Activated naive CD8-positive, alpha-beta T cell treated with anti-CD3 and anti-CD28 coated beads for 36 hours (primary cell): ENCODE measurements around the gene GCLC. TPM values are rescaled to one million over a fixed set of nuclear protein-coding genes. Genes with fewer than 3 reads are reported as not detected.

Source experiments
- DNase-seq: peaks from one replicate; pipeline ENCODE4 v3.0.0; 2021
- H3K27ac Mint-ChIP-seq: one replicate; pipeline ENCODE4 v1.8.0; 2022; ENCODE audit warnings: mild to moderate bottlenecking, moderate library complexity, mixed read lengths
- H3K27me3 Mint-ChIP-seq: one replicate; pipeline ENCODE4 v1.8.0; 2022; ENCODE audit warnings: mild to moderate bottlenecking, mixed read lengths
- H3K36me3 Mint-ChIP-seq: one replicate; pipeline ENCODE4 v1.8.0; 2021; ENCODE audit warnings: mild to moderate bottlenecking, mixed read lengths
- H3K4me1 Mint-ChIP-seq: one replicate; pipeline ENCODE4 v1.8.0; 2021; ENCODE audit warnings: mixed read lengths
- H3K4me3 Mint-ChIP-seq: one replicate; pipeline ENCODE4 v1.8.0; 2022; ENCODE audit warnings: mild to moderate bottlenecking, moderate library complexity, mixed read lengths
- H3K9me3 Mint-ChIP-seq: one replicate; pipeline ENCODE4 v1.8.0; 2022; ENCODE audit warnings: mixed read lengths
- total RNA-seq, 2 experiments: library from RNA; stranded (reverse); gene quantifications; one replicate each; pipeline ENCODE4 v1.2.3, GENCODE V29; 2021

GCLC gene
- 10 to 100 TPM; 25.3 to 29.6 TPM for total RNA-seq

DNA sequence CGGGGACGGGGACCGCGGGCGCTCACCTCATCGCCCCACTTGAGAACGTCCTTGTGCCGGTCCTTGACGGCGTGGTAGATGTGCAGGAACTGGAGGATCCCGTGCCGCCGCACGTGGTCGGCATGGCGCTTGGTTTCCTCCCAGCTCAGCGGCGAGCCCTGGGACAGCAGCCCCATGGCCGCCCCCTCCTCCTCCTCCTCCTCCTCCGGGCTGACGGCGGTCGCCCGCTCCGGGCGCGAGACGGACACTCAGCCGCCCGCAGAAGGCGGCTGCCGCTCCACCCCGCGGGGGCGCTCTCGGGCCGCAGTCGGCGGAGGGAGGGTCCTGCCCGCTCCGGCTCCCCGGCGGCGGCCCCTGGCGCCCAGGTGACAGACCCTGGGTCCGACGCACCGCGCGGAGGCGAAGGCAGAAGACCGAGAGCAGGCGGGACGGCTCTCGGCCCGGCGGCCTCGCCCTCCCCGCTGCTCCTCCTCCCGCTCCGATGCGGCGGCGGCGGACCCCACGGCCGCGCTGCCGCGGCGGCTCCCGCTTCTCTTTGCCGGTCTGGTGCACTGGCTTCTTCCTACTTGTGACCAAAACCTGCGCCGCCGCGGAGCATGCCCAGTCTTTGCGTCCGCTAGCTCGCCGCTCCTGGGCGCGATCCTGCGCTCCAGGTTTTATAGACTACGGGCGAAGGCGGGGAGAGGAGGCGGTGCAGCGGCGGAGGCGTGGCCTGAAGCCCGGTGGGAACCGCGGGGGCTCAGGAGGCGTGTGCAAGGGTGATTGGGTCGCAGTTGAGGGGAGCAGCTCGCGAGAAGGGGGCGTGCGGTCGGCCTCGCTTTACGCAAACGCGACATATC lies at the start of gene GCLC:
GCLC (minus strand) TSS at position 632 of the 839 bp plus-strand sequence; CDS start at position 176, 456 bp downstream.
- peaks cover 18% of the 10 kb centered on the region for H3K36me3 Mint-ChIP-seq
- H3K4me3 Mint-ChIP-seq = peak within 1 kb of the TSS; percentile 97
- peaks cover 3% of the 10 kb centered on the region for H3K27me3 Mint-ChIP-seq
- H3K4me1 Mint-ChIP-seq = peaks cover 49% of the 10 kb centered on the region
- peak; percentile 92 for DNase-seq
- peak within 1 kb of the TSS; percentile 90 for H3K27ac Mint-ChIP-seq
- no peaks in the 10 kb centered on the region for H3K9me3 Mint-ChIP-seq

DNA sequence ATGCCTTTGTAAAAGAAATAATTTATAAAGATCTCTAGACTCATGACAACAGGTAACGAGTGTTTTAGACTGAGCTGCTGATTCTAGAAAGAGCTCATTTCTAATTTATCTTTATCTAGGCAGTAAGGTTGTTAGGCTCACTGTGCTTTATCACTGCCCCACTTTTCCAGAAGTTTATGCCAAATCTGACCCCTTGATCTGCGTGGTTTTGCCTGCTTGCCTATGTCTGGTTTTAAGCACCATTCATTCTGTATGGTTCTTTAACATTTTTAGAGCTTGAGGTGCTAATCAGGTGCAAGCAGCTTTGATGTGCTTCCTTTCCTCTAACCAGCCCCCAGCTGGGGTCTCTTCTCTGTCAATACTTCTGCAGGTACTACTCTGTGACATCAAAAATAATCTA lies 49.7 kb upstream of the GCLC start:
- Mint-ChIP-seq H3K9me3 (peaks cover 2% of the 10 kb centered on the region), H3K36me3 (peaks cover 1% of the 10 kb centered on the region), H3K27me3 (peaks cover 5% of the 10 kb centered on the region), H3K4me3 (no peak overlapping the region), H3K4me1 (no peaks in the 10 kb centered on the region), H3K27ac (no peak overlapping the region)
- DNase-seq = no peak

DNA sequence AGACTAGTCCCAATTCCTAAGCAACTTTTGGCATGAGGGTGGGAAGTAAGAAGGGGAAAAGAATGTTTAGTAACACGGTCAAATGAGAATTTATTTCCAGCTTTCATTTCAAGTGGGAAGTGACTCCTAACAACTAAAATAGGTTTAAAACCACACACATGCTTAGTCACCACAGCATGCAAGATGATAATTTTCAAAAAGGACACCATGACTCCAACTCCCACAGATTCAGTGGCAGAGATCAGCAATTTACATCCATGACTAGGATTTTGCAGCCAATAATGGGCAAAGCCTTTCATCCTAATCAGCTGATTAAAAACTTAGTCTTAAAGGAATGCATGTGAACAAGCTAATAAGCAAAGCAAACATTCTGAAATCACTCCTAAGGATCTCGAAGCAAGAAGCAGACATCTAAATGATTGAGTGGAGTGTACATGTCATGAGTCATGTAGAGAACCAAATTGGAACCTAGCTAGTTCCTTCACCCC lies 48.1 kb upstream of the GCLC start:
- Mint-ChIP-seq H3K27ac (no peak overlapping the region), H3K4me1 (no peaks in the 10 kb centered on the region), H3K36me3 (peaks cover 1% of the 10 kb centered on the region), H3K4me3 (no peak overlapping the region), H3K9me3 (peaks cover 2% of the 10 kb centered on the region), H3K27me3 (peaks cover 5% of the 10 kb centered on the region)
- DNase-seq = no peak

DNA sequence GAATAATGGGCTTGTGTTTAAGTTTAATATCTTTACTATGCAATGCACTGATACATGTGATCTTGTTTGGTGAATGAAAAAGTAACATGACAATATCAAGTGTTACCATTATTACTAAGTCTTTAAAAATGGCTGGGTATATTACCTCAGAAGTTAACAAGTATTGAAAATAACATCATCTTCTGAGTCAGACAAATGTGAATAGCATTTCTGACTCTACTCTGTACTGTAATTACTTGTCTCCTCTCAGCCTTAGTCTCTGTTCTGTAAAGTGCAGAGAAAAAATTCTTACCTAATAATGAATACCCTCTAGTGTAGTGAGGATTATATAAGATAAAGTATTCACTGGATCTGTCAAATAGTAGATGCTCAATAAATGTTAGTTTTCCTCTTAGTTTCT lies 47.0 kb upstream of the GCLC start:
- no peaks in the 10 kb centered on the region for H3K36me3 Mint-ChIP-seq
- no peaks in the 10 kb centered on the region for H3K9me3 Mint-ChIP-seq
- H3K27ac Mint-ChIP-seq = no peak overlapping the region
- H3K4me1 Mint-ChIP-seq = peaks cover 4% of the 10 kb centered on the region
- DNase-seq = no peak
- no peak overlapping the region for H3K4me3 Mint-ChIP-seq
- H3K27me3 Mint-ChIP-seq = peaks cover 5% of the 10 kb centered on the region

DNA sequence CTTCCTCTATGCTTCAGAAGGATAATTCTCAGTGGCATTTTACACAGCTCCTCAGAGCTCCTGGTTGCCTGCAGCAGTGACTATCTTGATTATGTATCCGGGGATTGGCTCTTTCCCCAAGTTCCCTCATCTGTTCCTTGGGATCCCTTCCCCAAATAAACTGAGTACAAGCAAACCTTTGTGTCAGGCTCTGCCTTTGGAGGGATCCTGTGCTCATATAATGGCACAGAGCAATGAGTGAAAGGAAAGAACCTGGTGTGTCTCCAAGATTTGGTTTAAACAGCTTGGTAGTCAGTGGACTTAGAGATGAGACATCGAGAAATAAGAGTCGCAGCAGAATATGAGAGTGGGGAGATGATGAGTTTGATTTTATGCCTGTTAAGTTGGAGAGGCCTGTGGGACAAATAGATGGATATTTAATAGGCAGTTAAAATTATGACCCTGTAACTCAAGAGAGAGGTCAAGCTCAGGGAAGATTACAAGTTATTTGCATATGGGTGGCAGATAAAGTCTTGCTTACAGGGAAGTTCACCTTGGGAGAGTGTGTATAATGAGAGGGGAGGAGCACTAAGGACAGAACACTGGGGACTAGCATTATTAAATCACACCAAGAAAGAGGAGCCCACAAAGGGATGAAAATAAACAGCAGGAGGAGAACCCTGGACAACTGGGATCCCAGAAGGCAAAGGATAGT lies 44.1 kb upstream of the GCLC start:
- Mint-ChIP-seq H3K27me3 (peaks cover 5% of the 10 kb centered on the region), H3K4me1 (peaks cover 8% of the 10 kb centered on the region), H3K27ac (no peak overlapping the region), H3K4me3 (no peak overlapping the region), H3K9me3 (no peaks in the 10 kb centered on the region), H3K36me3 (no peaks in the 10 kb centered on the region)
- DNase-seq = no peak

DNA sequence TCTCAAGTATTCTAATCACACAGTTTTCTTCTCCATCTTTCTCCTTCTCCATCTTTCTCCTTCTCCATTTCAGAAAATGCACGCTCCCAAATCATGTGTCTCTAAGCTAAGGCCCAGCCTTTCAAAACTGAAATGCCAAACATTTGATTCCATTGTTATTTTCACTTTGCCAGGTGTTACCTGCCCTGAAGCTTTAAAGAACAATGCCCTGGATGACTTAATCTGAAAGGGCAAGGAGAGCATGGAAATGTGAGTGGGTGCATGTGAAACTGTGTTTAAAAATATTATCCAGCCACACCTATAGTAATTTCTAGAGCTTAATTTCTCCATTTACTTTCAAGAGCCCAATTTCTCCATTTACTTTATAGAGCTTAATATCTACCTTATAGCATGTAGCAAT lies 42.4 kb upstream of the GCLC start:
- no peak overlapping the region for H3K27ac Mint-ChIP-seq
- H3K4me1 Mint-ChIP-seq = peaks cover 8% of the 10 kb centered on the region

DNA sequence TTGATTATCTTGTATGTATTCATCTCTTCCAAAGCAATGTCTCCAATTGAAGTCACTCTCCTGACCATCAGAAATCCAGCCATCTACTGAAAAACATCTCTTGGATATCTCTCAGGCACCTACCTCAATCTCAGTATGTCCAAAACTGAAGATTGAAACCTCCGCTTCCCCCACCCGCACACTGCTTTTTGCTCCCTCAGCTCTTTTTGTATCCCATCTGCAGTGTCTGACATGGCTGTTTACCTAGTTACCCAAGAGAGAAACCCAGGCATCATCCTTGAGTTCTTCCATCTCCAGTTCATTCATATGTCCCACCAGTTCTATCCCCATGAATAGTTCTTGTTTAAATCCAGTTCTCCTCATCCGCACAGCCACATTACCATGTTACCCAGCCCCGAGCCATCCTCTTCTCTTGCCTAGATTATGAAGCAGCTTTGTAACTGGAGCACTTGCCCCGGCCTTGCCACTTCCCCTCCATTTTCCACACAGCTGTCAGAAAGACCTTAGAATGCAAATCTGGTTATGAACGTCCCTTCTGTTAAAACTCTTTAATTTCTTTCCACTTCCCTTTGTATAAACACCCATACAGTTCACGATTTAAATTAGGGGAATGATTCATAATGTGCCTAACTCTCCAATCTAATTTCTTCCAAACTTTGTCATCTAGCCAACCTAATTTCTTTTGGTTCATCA lies 40.5 kb upstream of the GCLC start:
- no peak overlapping the region for H3K4me3 Mint-ChIP-seq
- DNase-seq = no peak
- H3K27me3 Mint-ChIP-seq = no peaks in the 10 kb centered on the region
- H3K36me3 Mint-ChIP-seq = no peaks in the 10 kb centered on the region
- H3K4me1 Mint-ChIP-seq = peaks cover 8% of the 10 kb centered on the region
- H3K27ac Mint-ChIP-seq = no peak overlapping the region
- no peaks in the 10 kb centered on the region for H3K9me3 Mint-ChIP-seq

More for the DNA sequence above, 42.4 kb upstream of the GCLC start:
- DNase-seq = no peak
- H3K36me3 Mint-ChIP-seq = no peaks in the 10 kb centered on the region
- H3K27me3 Mint-ChIP-seq = peaks cover 5% of the 10 kb centered on the region
- H3K9me3 Mint-ChIP-seq = no peaks in the 10 kb centered on the region
- no peak overlapping the region for H3K4me3 Mint-ChIP-seq

DNA sequence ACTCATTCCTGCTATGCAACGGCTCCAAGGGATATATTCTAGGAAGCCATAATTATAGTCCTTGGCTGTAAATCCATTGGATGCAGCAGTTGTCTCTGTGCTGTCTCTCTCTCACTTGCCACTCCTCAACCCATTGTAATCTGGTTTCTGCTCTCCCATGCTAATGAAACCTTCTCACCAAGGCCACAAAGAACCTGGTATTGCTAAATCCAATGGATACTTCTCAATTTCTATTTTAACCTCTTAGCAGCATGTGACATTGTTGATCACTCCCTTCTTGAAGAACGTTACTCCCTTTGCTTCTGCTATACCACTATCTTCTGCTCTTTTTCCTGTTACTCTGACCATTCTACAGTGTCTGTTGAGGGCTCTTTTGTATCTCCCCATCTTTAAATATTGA lies 39.8 kb upstream of the GCLC start:
- no peak for DNase-seq
- H3K27ac Mint-ChIP-seq = no peak overlapping the region
- H3K4me3 Mint-ChIP-seq = no peak overlapping the region
- no peaks in the 10 kb centered on the region for H3K36me3 Mint-ChIP-seq
- no peaks in the 10 kb centered on the region for H3K27me3 Mint-ChIP-seq
- H3K9me3 Mint-ChIP-seq = no peaks in the 10 kb centered on the region
- peaks cover 8% of the 10 kb centered on the region for H3K4me1 Mint-ChIP-seq

DNA sequence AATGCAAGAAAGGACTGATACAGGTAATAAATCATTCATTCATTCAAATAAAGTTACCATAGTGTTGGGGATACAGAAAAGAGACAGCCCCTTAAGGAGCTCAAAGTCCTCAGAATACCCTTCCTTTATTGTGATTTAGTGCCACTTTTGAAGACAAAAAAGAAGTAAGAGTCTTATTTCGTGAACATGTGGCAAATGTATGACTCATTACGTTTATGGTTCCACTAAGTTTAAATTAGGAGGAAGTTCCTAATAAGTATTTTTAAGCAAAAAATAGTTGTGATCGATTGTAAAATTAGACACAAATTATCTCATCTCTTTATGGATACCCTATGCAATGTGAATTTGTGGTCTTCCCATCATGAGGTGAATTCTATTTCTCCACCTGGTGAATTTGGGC lies 38.5 kb upstream of the GCLC start:
- H3K9me3 Mint-ChIP-seq = no peaks in the 10 kb centered on the region
- H3K4me3 Mint-ChIP-seq = no peak overlapping the region
- peaks cover 8% of the 10 kb centered on the region for H3K4me1 Mint-ChIP-seq
- no peak overlapping the region for H3K27ac Mint-ChIP-seq
- DNase-seq = no peak
- no peaks in the 10 kb centered on the region for H3K36me3 Mint-ChIP-seq
- H3K27me3 Mint-ChIP-seq = no peaks in the 10 kb centered on the region

DNA sequence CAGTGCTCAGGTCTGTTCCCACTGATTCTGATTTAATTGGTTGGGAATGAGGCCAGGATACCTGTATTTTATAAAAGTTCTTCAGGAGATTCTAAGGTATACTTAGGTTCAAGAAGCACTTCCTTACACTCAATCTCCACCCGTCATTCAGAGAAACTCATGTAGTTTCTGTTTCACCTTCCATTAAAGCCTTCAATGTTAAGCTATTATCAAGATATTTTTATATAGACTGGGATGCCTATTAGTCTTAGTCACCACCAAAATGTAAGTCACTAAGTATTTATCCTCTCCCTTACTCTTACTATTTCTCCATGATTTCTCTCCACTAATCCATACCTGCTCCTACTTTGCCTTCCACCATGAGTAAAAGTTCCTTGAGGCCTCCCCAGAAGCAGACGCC lies 38.1 kb upstream of the GCLC start:
- H3K4me1 Mint-ChIP-seq = peaks cover 8% of the 10 kb centered on the region
- no peak for DNase-seq
- no peak overlapping the region for H3K4me3 Mint-ChIP-seq
- H3K9me3 Mint-ChIP-seq = no peaks in the 10 kb centered on the region
- no peak overlapping the region for H3K27ac Mint-ChIP-seq
- H3K27me3 Mint-ChIP-seq = no peaks in the 10 kb centered on the region
- no peaks in the 10 kb centered on the region for H3K36me3 Mint-ChIP-seq

DNA sequence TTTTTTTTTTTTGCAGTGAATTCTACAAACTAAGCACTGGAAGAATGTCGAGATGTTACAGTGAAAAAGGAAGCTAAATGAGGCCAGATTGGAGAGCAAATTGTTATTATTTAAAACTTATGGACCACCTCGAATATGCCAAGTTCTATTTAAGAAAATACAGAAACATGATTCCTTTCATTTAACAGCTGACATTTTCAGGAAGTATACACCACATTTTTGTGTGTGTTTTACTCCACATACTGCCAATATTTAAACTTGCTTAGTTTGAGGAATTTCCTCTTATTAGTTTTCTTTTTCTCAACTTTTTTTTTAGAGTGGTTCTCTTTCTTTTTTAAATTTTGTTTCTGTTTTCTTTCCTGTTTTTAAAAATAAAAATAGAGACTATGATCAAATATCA lies 37.0 kb upstream of the GCLC start:
- H3K4me3 Mint-ChIP-seq = no peak overlapping the region
- no peaks in the 10 kb centered on the region for H3K36me3 Mint-ChIP-seq
- H3K9me3 Mint-ChIP-seq = no peaks in the 10 kb centered on the region
- H3K4me1 Mint-ChIP-seq = peaks cover 4% of the 10 kb centered on the region
- H3K27me3 Mint-ChIP-seq = no peaks in the 10 kb centered on the region
- DNase-seq = no peak
- H3K27ac Mint-ChIP-seq = no peak overlapping the region

DNA sequence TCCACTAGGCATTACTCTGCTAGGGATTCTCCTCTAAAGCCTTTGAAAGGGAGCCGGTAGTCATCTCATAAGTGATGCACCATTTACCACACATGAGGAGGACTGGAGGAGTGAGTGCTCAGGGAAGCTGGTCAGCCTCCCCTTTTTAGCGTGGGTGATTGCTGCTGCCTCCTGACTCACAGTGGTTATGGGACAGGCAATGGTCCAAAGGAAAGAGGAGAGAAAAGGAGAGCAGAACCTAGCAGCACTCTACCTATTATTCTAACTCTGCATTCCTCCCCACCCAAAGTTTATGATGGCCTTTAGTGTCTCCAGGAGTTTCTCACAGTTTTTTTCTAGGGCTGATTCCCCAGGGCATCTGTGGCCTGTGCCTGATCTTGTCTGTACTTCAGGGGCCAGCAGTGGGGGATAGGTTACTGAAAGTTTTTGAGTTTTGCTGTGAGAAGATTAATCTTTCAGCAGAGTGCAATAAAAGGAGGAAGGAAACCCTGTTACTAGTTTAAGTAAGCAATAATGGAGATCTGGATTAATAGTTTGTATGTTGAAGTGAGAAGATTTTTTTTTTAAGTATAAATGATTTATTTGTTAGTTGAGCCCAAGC lies 36.4 kb upstream of the GCLC start:
- Mint-ChIP-seq H3K27ac (no peak overlapping the region), H3K36me3 (no peaks in the 10 kb centered on the region), H3K4me3 (no peak overlapping the region), H3K27me3 (no peaks in the 10 kb centered on the region), H3K9me3 (no peaks in the 10 kb centered on the region), H3K4me1 (peaks cover 4% of the 10 kb centered on the region)
- no peak for DNase-seq

DNA sequence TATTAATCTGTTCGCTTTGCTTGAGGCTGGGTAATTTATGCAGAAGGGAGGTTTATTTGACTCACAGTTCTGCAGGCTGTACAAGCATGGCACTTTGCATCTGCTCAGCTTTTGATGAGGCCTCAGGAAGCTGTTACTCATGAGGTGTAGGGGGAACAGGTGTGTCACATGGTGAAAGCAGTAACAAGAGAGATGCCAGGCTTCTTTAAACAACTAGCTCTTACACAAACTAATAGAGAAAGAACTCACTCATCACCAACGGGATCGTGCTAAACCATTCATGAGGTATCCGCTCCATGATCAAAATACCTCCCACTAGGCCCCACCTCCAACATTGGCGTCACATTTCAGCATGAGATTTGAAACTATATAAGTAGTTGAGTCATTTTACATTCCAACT lies 34.4 kb upstream of the GCLC start:
- no peak for DNase-seq
- Mint-ChIP-seq H3K27ac (no peak overlapping the region), H3K27me3 (no peaks in the 10 kb centered on the region), H3K9me3 (no peaks in the 10 kb centered on the region), H3K4me3 (no peak overlapping the region), H3K4me1 (no peaks in the 10 kb centered on the region), H3K36me3 (no peaks in the 10 kb centered on the region)

DNA sequence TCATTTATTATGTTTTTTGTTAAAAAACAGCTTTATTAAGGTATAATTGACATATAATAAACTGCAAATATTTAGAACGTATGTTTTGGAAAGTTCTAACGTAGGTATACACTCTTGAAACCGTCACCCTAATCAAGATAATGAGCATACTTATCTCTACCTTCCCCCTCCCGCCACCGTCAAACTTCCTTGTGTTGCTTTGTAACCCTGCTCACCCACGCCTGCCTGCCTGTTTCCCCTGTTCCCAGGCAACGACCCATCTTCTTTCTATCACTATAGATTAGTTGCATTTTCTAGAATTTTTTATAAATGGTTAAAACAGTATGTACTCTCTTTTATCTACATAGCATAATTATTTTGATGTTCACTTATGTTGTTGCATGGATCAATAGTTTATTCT lies 33.5 kb upstream of the GCLC start:
- H3K27me3 Mint-ChIP-seq = peaks cover under 1% of the 10 kb centered on the region
- no peak overlapping the region for H3K27ac Mint-ChIP-seq
- no peak for DNase-seq
- no peaks in the 10 kb centered on the region for H3K4me1 Mint-ChIP-seq
- no peaks in the 10 kb centered on the region for H3K36me3 Mint-ChIP-seq
- no peaks in the 10 kb centered on the region for H3K9me3 Mint-ChIP-seq
- no peak overlapping the region for H3K4me3 Mint-ChIP-seq

DNA sequence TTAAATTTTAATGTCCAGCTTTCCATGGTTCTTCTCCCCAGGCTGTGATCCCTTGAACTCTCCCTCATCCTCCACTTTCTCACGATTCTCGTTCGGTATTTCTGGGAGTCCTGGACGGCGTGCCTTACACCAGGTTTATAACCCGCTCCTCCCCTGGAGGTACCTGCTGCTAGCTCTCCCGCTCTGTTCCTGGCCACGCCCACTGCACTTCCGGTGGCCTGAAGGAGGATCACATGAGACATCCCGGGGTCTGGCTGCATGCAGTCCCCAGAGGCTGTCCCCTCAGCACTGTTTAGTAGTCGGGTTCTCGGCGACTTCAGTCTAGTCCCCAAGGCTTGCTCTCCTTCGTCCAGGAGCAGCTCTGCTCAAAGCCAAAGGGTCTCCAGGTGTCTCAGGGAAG lies 28.4 kb upstream of the GCLC start:
- Mint-ChIP-seq H3K4me3 (no peak overlapping the region), H3K27ac (no peak overlapping the region), H3K27me3 (peaks cover 3% of the 10 kb centered on the region), H3K4me1 (no peaks in the 10 kb centered on the region), H3K36me3 (no peaks in the 10 kb centered on the region), H3K9me3 (no peaks in the 10 kb centered on the region)
- no peak for DNase-seq
